GDM1 (cell line): ENCODE measurements around the gene PCDH9.

Source experiments
- DNase-seq: peaks from one replicate; lab custom pipeline; 2025; lab: John Stamatoyannopoulos, UW

PCDH9 gene

GRCh38 chr13:66971004-66971403, 259.1 kb downstream of the PCDH9 start:
- no peak for DNase-seq

GRCh38 chr13:66969291-66969690, 260.8 kb downstream of the PCDH9 start:
- DNase-seq = no peak

- DNase-seq = no peak
Observed at GRCh38 chr13:66967811-66968597, 262.1 kb downstream of the PCDH9 start.

- DNase-seq = no peak
Observed at GRCh38 chr13:66965181-66965580, 265.0 kb downstream of the PCDH9 start.

- no peak for DNase-seq
Observed at GRCh38 chr13:66962953-66963352, 267.2 kb downstream of the PCDH9 start.

GRCh38 chr13:66958611-66959010, 271.5 kb downstream of the PCDH9 start:
- no peak for DNase-seq

- DNase-seq = no peak
Observed at GRCh38 chr13:66952507-66952906, 277.6 kb downstream of the PCDH9 start.

- DNase-seq = no peak
Observed at GRCh38 chr13:66951426-66951825, 278.7 kb downstream of the PCDH9 start.

- no peak for DNase-seq
Observed at GRCh38 chr13:66950666-66951065, 279.5 kb downstream of the PCDH9 start.

GRCh38 chr13:66948910-66949309, 281.2 kb downstream of the PCDH9 start:
- DNase-seq = no peak

GRCh38 chr13:66943530-66943929, 286.6 kb downstream of the PCDH9 start:
- no peak for DNase-seq

GRCh38 chr13:66940113-66940512, 290.0 kb downstream of the PCDH9 start:
- DNase-seq = no peak

GRCh38 chr13:66937423-66937822, 292.7 kb downstream of the PCDH9 start:
- no peak for DNase-seq

- no peak for DNase-seq
Observed at GRCh38 chr13:66933994-66934393, 296.1 kb downstream of the PCDH9 start.

- no peak for DNase-seq
Observed at GRCh38 chr13:66933527-66933926, 296.6 kb downstream of the PCDH9 start.

GRCh38 chr13:66927562-66927961, 302.6 kb downstream of the PCDH9 start:
- DNase-seq = no peak

GRCh38 chr13:66926851-66927524, 303.1 kb downstream of the PCDH9 start:
- no peak for DNase-seq

GRCh38 chr13:66926200-66926850, 303.8 kb downstream of the PCDH9 start:
- DNase-seq = no peak

GRCh38 chr13:66922444-66922843, 307.7 kb downstream of the PCDH9 start:
- no peak for DNase-seq

- DNase-seq = no peak
Observed at GRCh38 chr13:66921437-66921836, 308.7 kb downstream of the PCDH9 start.

GRCh38 chr13:66915596-66916185, 314.4 kb downstream of the PCDH9 start:
- no peak for DNase-seq

GRCh38 chr13:66914155-66914554, 316.0 kb downstream of the PCDH9 start:
- no peak for DNase-seq
